H1 (cell line): Measurements from ENCODE around the gene CEP57. TPM values are rescaled to one million over a fixed set of nuclear protein-coding genes. Genes with fewer than 3 reads are reported as not detected.

Experiments used
- CTBP2 ChIP-seq: IDR thresholded peaks from 2 replicates; pipeline ENCODE4 v1.7.0; 2011; ENCODE audit warnings: borderline replicate concordance, mild to moderate bottlenecking, moderate library complexity, mixed read lengths, low read length; ENCODE audit not compliant: insufficient read depth, insufficient read length
- HDAC2 ChIP-seq, 2 experiments: fragments of 300-600 bp in 1 of 2; sonication (generic) in 1 of 2; IDR thresholded peaks; 2 replicates each; pipeline ENCODE4 v1.6.1; 2011 to 2012; ENCODE audit warnings: low read depth in 2 of 2, low read length in 2 of 2, mild to moderate bottlenecking in 2 of 2, moderate library complexity in 2 of 2, borderline replicate concordance in 1 of 2, inconsistent platforms in 1 of 2
- KDM1A ChIP-seq: fragments of 200-600, 300-600 bp; sonication (generic); IDR thresholded peaks from 2 replicates; pipeline ENCODE4 v1.7.1; 2016; ENCODE audit warnings: mild to moderate bottlenecking, low read length, borderline replicate concordance
- POLR2A ChIP-seq, 2 experiments: IDR thresholded peaks; 1 replicate in 1 of 2; 2 replicates in 1 of 2; pipeline ENCODE4 v1.6.1; 2011; ENCODE audit warnings: low read depth in 2 of 2, low read length in 2 of 2, mild to moderate bottlenecking in 2 of 2; ENCODE audit errors: control extremely low read depth in 1 of 2
- POLR2AphosphoS5 ChIP-seq: IDR thresholded peaks from 2 replicates; pipeline ENCODE4 v1.6.1; 2011; ENCODE audit warnings: low read depth, low read length
- SP4 ChIP-seq: IDR thresholded peaks from 2 replicates; pipeline ENCODE4 v1.6.1; 2012; ENCODE audit warnings: low read length, inconsistent platforms
- TAF1 ChIP-seq: IDR thresholded peaks from 2 replicates; pipeline ENCODE4 v1.6.1; 2011; ENCODE audit warnings: mild to moderate bottlenecking, low read depth, low read length
- TBP ChIP-seq: IDR thresholded peaks from 2 replicates; pipeline ENCODE4 v1.6.1; 2011; ENCODE audit warnings: low read depth, low read length, improper control_type of control experiment
- polyA plus RNA-seq, 7 experiments: library from polyadenylated mRNA; depleted of rRNA in 3 of 7; stranded (reverse) in 5 of 7; unstranded in 2 of 7; fragments of >200 nt in 5 of 7; fragments of 200-250 nt in 2 of 7; gene quantifications; 1 replicate in 5 of 7; 2 replicates in 1 of 7; 4 replicates in 1 of 7; pipeline versions ENCODE4 v1.2.1 to v1.2.3, GENCODE V29; 2011 to 2013; ENCODE audit warnings: missing spikeins in 2 of 7, mixed read lengths in 2 of 7
- total RNA-seq: library from RNA; stranded (reverse); fragmentation: NEBNext Ultra II Directional; extraction: Animal tissue kit (Norgen Biotek cat#: 25700); gene quantifications from 2 replicates; pipeline ENCODE4 v1.2.1, GENCODE V29; 2021
- TF ChIP-seq, protein P1 (sequence below): IDR thresholded peaks from 2 replicates; pipeline ENCODE4 v1.6.1; 2012; ENCODE audit warnings: inconsistent platforms

CEP57 gene
- total and polyA plus RNA-seq, 2 of the 8 experiments (the other 6 are each of a cell fraction or from before 2014, with no cell fraction given) = 26.3 to 72.7 TPM

- TF ChIP-seq POLR2A (IDR thresholded peaks at IDR 0.05; ENCODE audit: control extremely low read depth in 1 of 2, low read depth in 2 of 2, low read length in 2 of 2) (peak; percentile 18 to 68; a peak in 2 of 3 replicates), KDM1A (no peak), TAF1 (peak; percentile 68; the same call in 1 of the 2 replicates), HDAC2 (IDR thresholded peaks at IDR 0.05; ENCODE audit: borderline replicate concordance in 1 of 2, low read depth in 2 of 2, low read length in 2 of 2) (0 out of 4 replicates have a peak, but pooled peaks of 1 of the 2 experiments have one; percentile 40), SP4 (no peak), POLR2AphosphoS5 (peak; percentile 56; the same call in 1 of the 2 replicates), CTBP2 (no peak), TBP (peak; percentile 75)
- TF ChIP-seq, protein P1, sequence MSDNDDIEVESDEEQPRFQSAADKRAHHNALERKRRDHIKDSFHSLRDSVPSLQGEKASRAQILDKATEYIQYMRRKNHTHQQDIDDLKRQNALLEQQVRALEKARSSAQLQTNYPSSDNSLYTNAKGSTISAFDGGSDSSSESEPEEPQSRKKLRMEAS = peak; percentile 36; the same call in 1 of the 2 replicates
Observed at GRCh38 chr11:95790933-95791708, 823 bp downstream of the CEP57 start (continued).
